ENCODE results near the gene IFNAR1. TPM values are rescaled to one million over a fixed set of nuclear protein-coding genes. Genes with fewer than 3 reads are reported as not detected.

The IFNAR1 gene
- total and polyA plus RNA-seq, 5 donors: 9.6 to 28.7 (median 25.1) TPM

DNA sequence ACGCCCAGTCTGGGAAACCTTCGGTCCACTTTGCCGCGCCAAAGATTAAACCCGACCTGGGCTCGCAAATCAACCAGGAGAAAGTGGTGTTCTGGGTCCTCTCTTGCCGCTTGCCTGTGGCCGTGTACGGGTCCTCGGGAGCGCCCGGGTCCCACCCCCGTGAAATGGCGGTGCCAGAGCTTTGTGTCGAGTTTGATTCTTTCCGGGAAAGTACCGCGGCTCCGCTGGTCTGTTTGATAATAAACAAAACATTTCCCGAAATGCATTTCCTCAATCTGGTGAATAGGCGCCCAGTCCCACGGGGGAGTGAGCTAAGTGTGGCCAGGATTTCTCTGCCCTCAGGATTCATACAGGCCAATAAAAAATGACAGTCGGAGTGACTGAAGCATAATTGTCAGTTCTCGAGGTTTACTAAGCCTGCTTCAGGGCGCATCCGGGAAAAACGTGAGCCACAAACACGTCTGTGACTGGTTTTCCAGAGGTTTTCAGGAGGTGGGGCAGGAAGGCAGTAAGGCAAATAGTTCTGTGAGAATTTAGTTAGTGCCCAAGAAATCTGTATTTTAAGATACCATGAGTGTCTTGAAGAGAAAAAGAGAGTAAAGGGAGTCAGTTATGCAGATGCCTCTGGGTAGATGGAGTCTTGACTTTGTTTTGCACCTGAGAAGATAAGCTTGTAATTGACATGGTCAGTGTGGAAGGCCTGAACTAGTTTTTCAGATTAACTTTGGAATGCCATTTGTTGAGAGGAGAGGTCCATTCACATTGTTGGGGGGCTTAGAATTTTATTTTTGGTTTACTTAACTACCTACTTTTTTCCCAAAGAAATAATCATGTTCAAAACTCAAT lies 675 bp downstream of the IFNAR1 start:
- H3K4me3 ChIP-seq (ENCODE audit: low read length): peak overlapping the region; percentile 66
- H3K4me1 ChIP-seq (ENCODE audit: control insufficient read depth, insufficient read depth, low read length): peaks cover 7% of the 10 kb centered on the region
- peak overlapping the region; percentile 94 for H3K27ac ChIP-seq (ENCODE audit: low read length)
- under 1% methylated on average over 28 of the region's 28 CpGs for WGBS
- H3K27me3 ChIP-seq (ENCODE audit: control insufficient read depth, insufficient read depth): no peaks in the 10 kb centered on the region
- peak; percentile 80 to 91 (median 87) for DNase-seq
- no peaks in the 10 kb centered on the region for H3K9me3 ChIP-seq (ENCODE audit: control insufficient read depth, low read length)
- intact Hi-C loops (cut with DNase I): no loop called here
- ATAC-seq: peak; percentile 70 to 77

GRCh38 chr21:33327326-33327725 lies 2.6 kb downstream of the IFNAR1 start:
- Histone ChIP-seq H3K27me3 (ENCODE audit: control insufficient read depth, insufficient read depth) (no peaks in the 10 kb centered on the region), H3K4me1 (ENCODE audit: control insufficient read depth, insufficient read depth, low read length) (peaks cover 7% of the 10 kb centered on the region), H3K4me3 (ENCODE audit: low read length) (no peak overlapping the region), H3K9me3 (ENCODE audit: control insufficient read depth, low read length) (no peaks in the 10 kb centered on the region), H3K27ac (ENCODE audit: low read length) (no peak overlapping the region)
- no peak for ATAC-seq
- intact Hi-C loops (cut with DNase I): no loop called here
- DNase-seq: no peak
- 80% methylated on average over 3 of the region's 3 CpGs for WGBS

- H3K9me3 ChIP-seq (ENCODE audit: control insufficient read depth, low read length): no peaks in the 10 kb centered on the region
- intact Hi-C loops (cut with DNase I): no loop called here
- ATAC-seq (no peak), DNase-seq (no peak)
- H3K4me1 ChIP-seq (ENCODE audit: control insufficient read depth, insufficient read depth, low read length): peaks cover 7% of the 10 kb centered on the region
- 90% methylated on average over 7 of the region's 7 CpGs for WGBS
- no peak overlapping the region for H3K27ac ChIP-seq (ENCODE audit: low read length)
- no peaks in the 10 kb centered on the region for H3K27me3 ChIP-seq (ENCODE audit: control insufficient read depth, insufficient read depth)
- no peak overlapping the region for H3K4me3 ChIP-seq (ENCODE audit: low read length)
Observed at GRCh38 chr21:33327792-33328433, 3.1 kb downstream of the IFNAR1 start.

- Histone ChIP-seq H3K9me3 (ENCODE audit: control insufficient read depth, low read length) (no peaks in the 10 kb centered on the region), H3K27me3 (ENCODE audit: control insufficient read depth, insufficient read depth) (no peaks in the 10 kb centered on the region), H3K4me3 (ENCODE audit: low read length) (no peak overlapping the region), H3K27ac (ENCODE audit: low read length) (no peak overlapping the region), H3K4me1 (ENCODE audit: control insufficient read depth, insufficient read depth, low read length) (peaks cover 7% of the 10 kb centered on the region)
- 88% methylated on average over 3 of the region's 3 CpGs for WGBS
- intact Hi-C loops (cut with DNase I): loop anchor here in 1 of 4 donors (10.0 kb wide), 1 partner anchor 86 kb away; no protein-coding TSS in a partner anchor
- no peak for ATAC-seq
- no peak for DNase-seq
Observed at GRCh38 chr21:33330726-33331125, 6.0 kb downstream of the IFNAR1 start.

DNA sequence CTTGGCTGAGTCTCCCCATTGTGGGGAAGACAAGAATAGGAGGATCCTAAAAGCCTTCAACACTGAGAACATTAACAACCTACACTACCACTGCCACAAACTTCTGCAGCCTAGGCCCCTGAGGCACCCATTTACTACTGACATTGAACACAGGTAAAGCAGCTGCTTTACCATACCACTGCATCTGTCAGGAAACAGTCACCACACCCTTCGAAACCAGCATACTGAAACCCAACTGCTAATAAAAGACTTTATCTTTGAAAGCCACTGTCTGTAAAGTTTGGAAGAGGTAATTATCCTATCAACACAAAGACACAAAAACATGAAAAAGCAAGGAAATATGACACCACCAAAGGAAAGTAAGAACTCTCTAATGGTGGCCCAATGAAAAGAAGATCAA lies 7.4 kb downstream of the IFNAR1 start:
- DNase-seq: no peak
- 93% methylated on average over 1 of the region's 1 CpG for WGBS
- H3K4me3 ChIP-seq (ENCODE audit: low read length): no peak overlapping the region
- no peaks in the 10 kb centered on the region for H3K27me3 ChIP-seq (ENCODE audit: control insufficient read depth, insufficient read depth)
- intact Hi-C loops (cut with DNase I): loop anchor here in 1 of 4 donors (10.0 kb wide), 1 partner anchor 87 kb away; no protein-coding TSS in a partner anchor
- peaks cover 2% of the 10 kb centered on the region for H3K4me1 ChIP-seq (ENCODE audit: control insufficient read depth, insufficient read depth, low read length)
- no peaks in the 10 kb centered on the region for H3K9me3 ChIP-seq (ENCODE audit: control insufficient read depth, low read length)
- no peak for ATAC-seq
- no peak overlapping the region for H3K27ac ChIP-seq (ENCODE audit: low read length)

DNA sequence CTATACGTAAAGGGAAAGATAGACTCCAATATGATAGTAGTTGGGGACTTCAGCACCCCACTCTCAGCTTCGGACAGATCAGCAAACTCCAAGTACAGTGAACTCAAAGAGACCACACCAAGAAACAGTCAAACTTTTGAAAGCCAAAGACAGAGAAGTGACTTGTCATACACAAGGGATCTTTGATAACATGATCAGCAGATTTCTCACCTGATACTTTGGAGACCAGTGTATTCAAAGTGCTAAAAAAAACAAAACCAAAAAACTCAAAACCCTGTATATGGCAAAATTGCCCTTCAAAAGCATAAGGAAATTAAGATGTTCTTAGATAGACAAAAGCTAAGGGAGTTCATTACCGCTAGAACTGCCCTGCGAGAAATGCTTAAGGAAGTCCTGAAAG lies 9.4 kb downstream of the IFNAR1 start:
- 72% methylated on average over 4 of the region's 4 CpGs for WGBS
- ATAC-seq: no peak
- H3K9me3 ChIP-seq (ENCODE audit: control insufficient read depth, low read length): no peaks in the 10 kb centered on the region
- DNase-seq: no peak
- no peaks in the 10 kb centered on the region for H3K27me3 ChIP-seq (ENCODE audit: control insufficient read depth, insufficient read depth)
- intact Hi-C loops (cut with DNase I): loop anchor here in 1 of 4 donors (10.0 kb wide), 1 partner anchor 89 kb away; no protein-coding TSS in a partner anchor
- no peaks in the 10 kb centered on the region for H3K4me1 ChIP-seq (ENCODE audit: control insufficient read depth, insufficient read depth, low read length)
- H3K27ac ChIP-seq (ENCODE audit: low read length): no peak overlapping the region
- H3K4me3 ChIP-seq (ENCODE audit: low read length): no peak overlapping the region

GRCh38 chr21:33334824-33335223 lies 10.1 kb downstream of the IFNAR1 start:
- H3K27me3 ChIP-seq (ENCODE audit: control insufficient read depth, insufficient read depth): no peaks in the 10 kb centered on the region
- H3K9me3 ChIP-seq (ENCODE audit: control insufficient read depth, low read length): no peaks in the 10 kb centered on the region
- ATAC-seq (no peak), DNase-seq (no peak)
- no peak overlapping the region for H3K27ac ChIP-seq (ENCODE audit: low read length)
- no peak overlapping the region for H3K4me3 ChIP-seq (ENCODE audit: low read length)
- intact Hi-C loops (cut with DNase I): loop anchor here in 1 of 4 donors (10.0 kb wide), 1 partner anchor 90 kb away; no protein-coding TSS in a partner anchor
- WGBS: 81% methylated on average over 2 of the region's 2 CpGs
- H3K4me1 ChIP-seq (ENCODE audit: control insufficient read depth, insufficient read depth, low read length): no peaks in the 10 kb centered on the region

GRCh38 chr21:33339135-33339534 lies 14.4 kb downstream of the IFNAR1 start:
- 87% methylated on average over 1 of the region's 1 CpG for WGBS
- Histone ChIP-seq H3K27me3 (ENCODE audit: control insufficient read depth, insufficient read depth) (no peaks in the 10 kb centered on the region), H3K4me3 (ENCODE audit: low read length) (no peak overlapping the region), H3K4me1 (ENCODE audit: control insufficient read depth, insufficient read depth, low read length) (no peaks in the 10 kb centered on the region), H3K9me3 (ENCODE audit: control insufficient read depth, low read length) (no peaks in the 10 kb centered on the region), H3K27ac (ENCODE audit: low read length) (no peak overlapping the region)
- ATAC-seq: no peak
- intact Hi-C loops (cut with DNase I): loop anchor here in 1 of 4 donors (10.0 kb wide), 1 partner anchor 94 kb away; no protein-coding TSS in a partner anchor
- no peak for DNase-seq

DNA sequence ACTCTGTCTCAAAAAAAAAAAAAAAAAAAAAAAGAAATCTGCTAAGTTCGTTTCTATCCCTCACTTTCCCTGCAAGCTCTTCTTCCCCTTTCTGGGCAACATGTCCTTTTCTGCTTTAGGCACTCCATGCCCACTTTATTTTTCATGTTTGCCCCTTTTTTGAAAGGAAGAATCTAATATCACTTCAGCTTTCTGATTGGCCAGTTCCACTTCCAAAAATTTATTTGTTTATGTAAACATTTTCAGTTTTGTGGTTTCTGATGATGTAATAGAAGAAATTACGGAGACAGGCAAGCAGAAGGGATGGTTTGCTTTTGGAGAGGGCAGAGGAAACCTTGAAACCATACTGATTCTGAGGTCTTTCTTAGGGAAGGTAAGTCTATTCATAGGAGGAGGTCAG lies 15.1 kb downstream of the IFNAR1 start:
- no peaks in the 10 kb centered on the region for H3K9me3 ChIP-seq (ENCODE audit: control insufficient read depth, low read length)
- ATAC-seq: no peak
- no peak overlapping the region for H3K27ac ChIP-seq (ENCODE audit: low read length)
- H3K4me3 ChIP-seq (ENCODE audit: low read length): no peak overlapping the region
- WGBS: 51% methylated on average over 2 of the region's 2 CpGs
- H3K4me1 ChIP-seq (ENCODE audit: control insufficient read depth, insufficient read depth, low read length): no peaks in the 10 kb centered on the region
- intact Hi-C loops (cut with DNase I): loop anchor here in 1 of 4 donors (10.0 kb wide), 1 partner anchor 95 kb away; no protein-coding TSS in a partner anchor
- no peaks in the 10 kb centered on the region for H3K27me3 ChIP-seq (ENCODE audit: control insufficient read depth, insufficient read depth)
- DNase-seq: no peak

DNA sequence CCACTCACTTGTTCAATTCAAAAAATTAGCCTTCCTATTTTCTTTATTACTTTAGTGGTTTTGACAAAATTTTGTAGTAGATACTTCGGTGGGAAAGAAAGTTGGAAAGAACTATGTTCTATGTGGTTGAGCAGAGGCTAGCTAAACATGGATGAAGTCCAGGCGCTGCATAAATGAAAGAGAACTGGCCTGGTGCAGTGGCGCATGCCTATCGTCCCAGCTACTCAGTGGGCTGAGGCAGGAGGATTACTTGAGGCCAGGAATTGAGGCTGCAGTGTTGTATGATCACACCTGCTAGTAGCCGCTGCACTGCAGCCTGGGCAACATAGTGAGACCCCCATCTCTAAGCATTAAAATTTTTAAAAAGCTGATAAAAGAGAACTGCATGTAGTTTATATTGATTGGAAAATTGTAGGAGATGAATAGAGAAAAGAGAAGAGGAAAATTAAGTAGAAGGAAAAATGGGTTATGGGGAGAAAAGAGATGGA lies 21.0 kb downstream of the IFNAR1 start:
- Histone ChIP-seq H3K4me3 (ENCODE audit: low read length) (no peak overlapping the region), H3K27ac (ENCODE audit: low read length) (no peak overlapping the region), H3K4me1 (ENCODE audit: control insufficient read depth, insufficient read depth, low read length) (no peaks in the 10 kb centered on the region), H3K9me3 (ENCODE audit: control insufficient read depth, low read length) (no peaks in the 10 kb centered on the region), H3K27me3 (ENCODE audit: control insufficient read depth, insufficient read depth) (no peaks in the 10 kb centered on the region)
- intact Hi-C loops (cut with DNase I): no loop called here
- 92% methylated on average over 5 of the region's 5 CpGs for WGBS
- ATAC-seq (no peak), DNase-seq (no peak)

DNA sequence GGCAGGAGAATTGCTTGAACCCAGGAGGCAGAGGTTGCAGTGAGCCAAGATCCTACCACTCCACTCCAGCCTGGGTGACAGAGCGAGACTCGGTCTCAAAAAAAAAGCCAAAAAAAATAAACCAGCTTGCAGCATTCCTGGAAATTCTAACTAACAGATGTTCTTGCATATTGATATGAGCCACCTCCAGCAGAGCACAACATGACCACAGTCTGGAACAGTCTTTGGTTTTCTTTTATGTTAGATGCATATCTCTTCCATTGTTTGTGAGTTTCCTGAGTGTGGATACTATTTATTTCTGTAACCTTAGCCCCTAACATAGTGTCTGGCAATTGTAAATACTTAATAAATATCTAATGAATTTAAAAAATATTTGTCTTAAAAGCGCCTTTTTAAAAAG lies 23.9 kb downstream of the IFNAR1 start:
- H3K27ac ChIP-seq (ENCODE audit: low read length): no peak overlapping the region
- no peaks in the 10 kb centered on the region for H3K9me3 ChIP-seq (ENCODE audit: control insufficient read depth, low read length)
- no peaks in the 10 kb centered on the region for H3K4me1 ChIP-seq (ENCODE audit: control insufficient read depth, insufficient read depth, low read length)
- no peak overlapping the region for H3K4me3 ChIP-seq (ENCODE audit: low read length)
- H3K27me3 ChIP-seq (ENCODE audit: control insufficient read depth, insufficient read depth): no peaks in the 10 kb centered on the region
- 64% methylated on average over 3 of the region's 3 CpGs for WGBS
- intact Hi-C loops (cut with DNase I): no loop called here
- peak in 1 of 2 donors; percentile 62 for ATAC-seq
- no peak for DNase-seq

Data from right cardiac atrium (tissue), 5 donors.